ENCODE data around the gene ACAN. TPM values are rescaled to one million over a fixed set of nuclear protein-coding genes. Genes with fewer than 3 reads are reported as not detected.

The ACAN gene
- total RNA-seq, 1 experiment from 2014 or later, result not detected

- CTCF ChIA-PET, result interaction anchor here (1.4 kb wide), 1 partner anchor 10 kb away, joined by 4 read pairs; no protein-coding TSS in a partner anchor
- Mint-ChIP-seq H3K36me3 (ENCODE audit: insufficient read depth, unreplicated experiment) (peaks cover 5% of the 10 kb centered on the region), H3K27me3 (ENCODE audit: unreplicated experiment) (peaks cover 68% of the 10 kb centered on the region), H3K27ac (ENCODE audit: unreplicated experiment) (no peak overlapping the region), H3K4me3 (ENCODE audit: low read depth, unreplicated experiment) (no peak overlapping the region), H3K9me3 (ENCODE audit: low read depth, unreplicated experiment) (no peaks in the 10 kb centered on the region), H3K4me1 (ENCODE audit: low read depth, unreplicated experiment) (no peaks in the 10 kb centered on the region)
- BruUV-seq (replicated peaks), result no TSS peak
- DNase-seq, result no peak
- no peak for TF ChIP-seq CTCF (IDR thresholded peaks at IDR 0.05; ENCODE audit: unreplicated experiment)
- intact Hi-C loops (cut with micrococcal nuclease; ENCODE audit: unreplicated experiment), result no loop called here
These were observed 70.5 kb downstream of the ACAN start for GRCh38 chr15:88873786-88874185.

DNA sequence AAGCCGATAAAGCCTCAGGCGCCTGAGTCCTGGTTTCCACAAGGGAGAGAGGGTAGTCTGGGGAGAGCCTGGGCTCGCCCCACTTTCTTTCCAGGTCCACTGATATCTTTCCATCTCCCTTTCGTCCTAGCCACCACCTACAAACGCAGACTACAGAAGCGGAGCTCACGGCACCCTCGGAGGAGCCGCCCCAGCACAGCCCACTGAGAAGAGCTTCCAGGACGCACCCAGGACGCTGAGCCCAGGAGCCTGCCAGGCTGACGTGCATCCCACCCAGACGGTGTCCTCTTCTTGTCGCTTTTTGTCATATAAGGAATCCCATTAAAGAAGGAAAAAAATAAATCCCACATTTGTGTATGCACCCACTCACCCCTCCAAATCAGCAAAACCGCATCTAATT is 71.0 kb downstream of the ACAN start:
- intact Hi-C loops (cut with micrococcal nuclease; ENCODE audit: unreplicated experiment), result no loop called here
- CTCF ChIA-PET, result interaction anchor here (1.4 kb wide), 1 partner anchor 9 kb away, joined by 4 read pairs; no protein-coding TSS in a partner anchor
- no peak for TF ChIP-seq CTCF (IDR thresholded peaks at IDR 0.05; ENCODE audit: unreplicated experiment)
- H3K4me1 Mint-ChIP-seq (ENCODE audit: low read depth, unreplicated experiment), result no peaks in the 10 kb centered on the region
- H3K9me3 Mint-ChIP-seq (ENCODE audit: low read depth, unreplicated experiment), result no peaks in the 10 kb centered on the region
- H3K27ac Mint-ChIP-seq (ENCODE audit: unreplicated experiment), result no peak overlapping the region
- BruUV-seq (replicated peaks), result no TSS peak
- DNase-seq, result no peak
- peaks cover 5% of the 10 kb centered on the region for H3K36me3 Mint-ChIP-seq (ENCODE audit: insufficient read depth, unreplicated experiment)
- peaks cover 63% of the 10 kb centered on the region for H3K27me3 Mint-ChIP-seq (ENCODE audit: unreplicated experiment)
- H3K4me3 Mint-ChIP-seq (ENCODE audit: low read depth, unreplicated experiment), result no peak overlapping the region

GRCh38 chr15:88874684-88875083 is 71.4 kb downstream of the ACAN start:
- no peak overlapping the region for H3K4me3 Mint-ChIP-seq (ENCODE audit: low read depth, unreplicated experiment)
- no peak for TF ChIP-seq CTCF (IDR thresholded peaks at IDR 0.05; ENCODE audit: unreplicated experiment)
- BruUV-seq (replicated peaks), result no TSS peak
- no peaks in the 10 kb centered on the region for H3K4me1 Mint-ChIP-seq (ENCODE audit: low read depth, unreplicated experiment)
- no peaks in the 10 kb centered on the region for H3K9me3 Mint-ChIP-seq (ENCODE audit: low read depth, unreplicated experiment)
- intact Hi-C loops (cut with micrococcal nuclease; ENCODE audit: unreplicated experiment), result no loop called here
- H3K36me3 Mint-ChIP-seq (ENCODE audit: insufficient read depth, unreplicated experiment), result peaks cover 5% of the 10 kb centered on the region
- DNase-seq, result no peak
- no peak overlapping the region for H3K27ac Mint-ChIP-seq (ENCODE audit: unreplicated experiment)
- CTCF ChIA-PET, result interaction anchor here (1.4 kb wide), 1 partner anchor 9 kb away, joined by 4 read pairs; no protein-coding TSS in a partner anchor
- H3K27me3 Mint-ChIP-seq (ENCODE audit: unreplicated experiment), result peaks cover 59% of the 10 kb centered on the region

GRCh38 chr15:88876573-88876972 is 73.3 kb downstream of the ACAN start:
- CTCF ChIA-PET, result no interaction called here
- Mint-ChIP-seq H3K9me3 (ENCODE audit: low read depth, unreplicated experiment) (no peaks in the 10 kb centered on the region), H3K4me3 (ENCODE audit: low read depth, unreplicated experiment) (no peak overlapping the region), H3K36me3 (ENCODE audit: insufficient read depth, unreplicated experiment) (no peaks in the 10 kb centered on the region), H3K27ac (ENCODE audit: unreplicated experiment) (no peak overlapping the region), H3K27me3 (ENCODE audit: unreplicated experiment) (peaks cover 40% of the 10 kb centered on the region), H3K4me1 (ENCODE audit: low read depth, unreplicated experiment) (no peaks in the 10 kb centered on the region)
- TF ChIP-seq CTCF (IDR thresholded peaks at IDR 0.05; ENCODE audit: unreplicated experiment), result no peak
- DNase-seq, result no peak
- intact Hi-C loops (cut with micrococcal nuclease; ENCODE audit: unreplicated experiment), result no loop called here
- BruUV-seq (replicated peaks), result no TSS peak

All from Calu3 (cell line).